ENCODE measurements around the gene CRACDL. TPM values are rescaled to one million over a fixed set of nuclear protein-coding genes. Genes with fewer than 3 reads are reported as not detected.
A peak's percentile ranks its signal among the peaks of the same experiment; 100 is the strongest.

CRACDL gene
- total and polyA plus RNA-seq, 7 donors: 0.36 to 8.8 (median 1.5) TPM

- Histone ChIP-seq H3K4me3 (no peak overlapping the region), H3K27ac (peak overlapping the region in 1 of 4 donors; percentile 9), H3K9me3 (no peaks in the 10 kb centered on the region), H3K36me3 (no peaks in the 10 kb centered on the region), H3K27me3 (no peaks in the 10 kb centered on the region), H3K4me1 (peaks cover 0 to 10% (median 9%) of the 10 kb centered on the region in 4 donors)
- intact Hi-C loops (cut with DNase I): no loop called here
- TF ChIP-seq POLR2AphosphoS5 (IDR thresholded peaks at IDR 0.05): no peak
- TF ChIP-seq CTCF (IDR thresholded peaks at IDR 0.05): no peak
- no peak for TF ChIP-seq POLR2A (IDR thresholded peaks at IDR 0.05)
- TF ChIP-seq EP300 (IDR thresholded peaks at IDR 0.05): no peak
- WGBS, 2 donors: 84 to 90% methylated on average over 6 of the region's 6 CpGs
- DNase-seq: no peak
Observed at GRCh38 chr2:98761909-98762308, 174.1 kb downstream of the CRACDL start.

- Histone ChIP-seq H3K36me3 (no peaks in the 10 kb centered on the region), H3K27ac (peak overlapping the region in 1 of 4 donors; percentile 9), H3K4me1 (peaks cover 0 to 10% (median 9%) of the 10 kb centered on the region in 4 donors), H3K9me3 (no peaks in the 10 kb centered on the region), H3K4me3 (no peak overlapping the region), H3K27me3 (no peaks in the 10 kb centered on the region)
- no peak for DNase-seq
- 40 to 60% methylated on average over 9 of the region's 9 CpGs for WGBS, 2 donors
- intact Hi-C loops (cut with DNase I): no loop called here
- TF ChIP-seq EP300 (IDR thresholded peaks at IDR 0.05) (no peak), POLR2AphosphoS5 (IDR thresholded peaks at IDR 0.05) (no peak), CTCF (IDR thresholded peaks at IDR 0.05) (no peak), POLR2A (IDR thresholded peaks at IDR 0.05) (no peak)
Observed at GRCh38 chr2:98761267-98761781, 174.7 kb downstream of the CRACDL start.

GRCh38 chr2:98759827-98760625 is 176.0 kb downstream of the CRACDL start:
- TF ChIP-seq EP300 (IDR thresholded peaks at IDR 0.05): no peak
- no peak for TF ChIP-seq CTCF (IDR thresholded peaks at IDR 0.05)
- no peak for TF ChIP-seq POLR2AphosphoS5 (IDR thresholded peaks at IDR 0.05)
- TF ChIP-seq POLR2A (IDR thresholded peaks at IDR 0.05): no peak
- Histone ChIP-seq H3K36me3 (no peaks in the 10 kb centered on the region), H3K27ac (peak overlapping the region in 1 of 4 donors; percentile 26), H3K9me3 (no peaks in the 10 kb centered on the region), H3K4me1 (peaks cover 0 to 10% (median 9%) of the 10 kb centered on the region in 4 donors), H3K27me3 (no peaks in the 10 kb centered on the region), H3K4me3 (no peak overlapping the region)
- intact Hi-C loops (cut with DNase I): no loop called here
- 65 to 82% methylated on average over 6 of the region's 6 CpGs for WGBS, 2 donors
- no peak for DNase-seq

GRCh38 chr2:98759338-98759737 is 176.7 kb downstream of the CRACDL start:
- intact Hi-C loops (cut with DNase I): no loop called here
- H3K27ac ChIP-seq: peak overlapping the region in 2 of 4 donors; percentile 4 to 26

More at GRCh38 chr2:98759338-98759737, 176.7 kb downstream of the CRACDL start:
- Histone ChIP-seq H3K4me3 (no peak overlapping the region), H3K9me3 (no peaks in the 10 kb centered on the region), H3K4me1 (peaks cover 0 to 10% (median 9%) of the 10 kb centered on the region in 4 donors), H3K36me3 (no peaks in the 10 kb centered on the region), H3K27me3 (no peaks in the 10 kb centered on the region)
- DNase-seq: no peak
- 38 to 69% methylated on average over 2 of the region's 2 CpGs for WGBS, 2 donors
- TF ChIP-seq EP300 (IDR thresholded peaks at IDR 0.05) (no peak), POLR2AphosphoS5 (IDR thresholded peaks at IDR 0.05) (no peak), CTCF (IDR thresholded peaks at IDR 0.05) (no peak), POLR2A (IDR thresholded peaks at IDR 0.05) (no peak)
